ENCODE results near the gene BCL2L15.
A peak's percentile ranks its signal among the peaks of the same experiment; 100 is the strongest.
"Not testable (repeated sequence)": the region's sequence is repeated elsewhere in the genome, so short reads cannot be mapped to it uniquely, and the experiment has no call there.

The BCL2L15 gene

DNA sequence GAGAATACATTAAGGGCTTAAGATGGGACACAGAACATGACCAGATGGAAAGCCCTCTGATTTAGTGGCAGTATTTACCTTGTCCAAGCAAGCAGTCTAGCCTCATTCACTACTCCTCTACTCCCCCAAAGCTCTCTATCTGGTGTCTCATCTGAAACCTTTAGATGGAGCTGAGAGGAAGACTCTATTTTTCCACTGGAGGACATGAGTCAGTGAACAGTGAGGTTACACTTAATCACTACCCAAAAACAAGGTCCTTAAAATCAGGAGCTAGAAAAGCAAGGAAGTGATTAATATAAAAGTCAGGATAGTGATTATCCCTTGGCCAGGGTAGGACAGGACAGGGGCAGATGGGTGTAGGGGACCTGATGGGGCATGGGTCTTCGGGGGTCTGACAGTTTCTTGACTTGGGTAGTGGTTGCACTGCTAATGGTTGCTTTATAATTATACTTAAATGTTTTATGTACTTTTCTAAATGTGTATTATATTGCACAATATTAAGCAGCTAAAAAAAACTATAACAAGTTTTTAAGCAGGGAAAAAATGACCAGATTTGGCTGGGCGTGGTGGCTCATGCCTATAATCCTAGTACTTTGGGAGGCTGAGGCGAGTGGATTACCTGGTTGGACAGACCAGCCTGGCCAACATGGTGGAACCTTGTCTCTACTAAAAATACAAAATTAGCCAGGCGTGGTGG is 18.8 kb downstream of the BCL2L15 start:
- DNase-seq: no peak

DNA sequence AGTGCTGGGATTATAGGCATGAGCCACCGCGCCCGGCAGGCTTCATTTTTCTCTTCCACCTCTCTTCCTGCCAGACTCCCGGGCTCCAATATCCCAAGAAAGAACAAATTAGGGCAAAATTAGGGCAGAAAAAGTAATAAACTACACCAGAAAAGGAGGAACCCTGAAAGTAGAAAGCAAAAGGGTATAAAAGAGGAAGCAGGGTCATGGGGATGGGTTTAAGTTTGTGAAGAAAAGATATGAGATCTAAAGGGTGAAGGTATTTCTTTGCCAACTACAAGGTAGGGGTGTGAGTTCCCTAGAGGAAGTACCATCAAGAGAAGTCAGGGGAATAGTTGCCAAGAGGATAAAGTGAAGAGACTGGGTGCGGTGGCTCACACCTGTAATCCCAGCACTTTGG is 25.7 kb downstream of the BCL2L15 start:
- DNase-seq: no peak

DNA sequence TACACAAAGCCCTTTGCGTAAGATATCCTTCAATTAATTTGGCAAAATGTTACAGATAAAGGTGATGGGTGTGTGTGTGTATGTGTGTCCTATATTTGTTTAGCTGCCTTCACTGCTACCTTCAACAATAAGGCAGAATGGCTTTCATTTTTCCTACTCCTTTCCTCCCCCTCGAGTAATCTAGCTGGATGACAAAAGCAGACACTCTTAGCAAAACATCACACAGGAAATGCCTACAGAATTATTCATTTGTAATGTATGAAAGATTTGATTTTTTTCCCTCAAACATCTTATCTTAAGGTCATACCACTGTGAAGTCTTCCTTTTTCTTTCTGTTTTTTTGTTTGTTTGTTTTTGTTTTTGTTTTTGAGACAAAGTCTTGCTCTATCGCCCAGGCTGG is 26.5 kb downstream of the BCL2L15 start:
- no peak for DNase-seq

DNA sequence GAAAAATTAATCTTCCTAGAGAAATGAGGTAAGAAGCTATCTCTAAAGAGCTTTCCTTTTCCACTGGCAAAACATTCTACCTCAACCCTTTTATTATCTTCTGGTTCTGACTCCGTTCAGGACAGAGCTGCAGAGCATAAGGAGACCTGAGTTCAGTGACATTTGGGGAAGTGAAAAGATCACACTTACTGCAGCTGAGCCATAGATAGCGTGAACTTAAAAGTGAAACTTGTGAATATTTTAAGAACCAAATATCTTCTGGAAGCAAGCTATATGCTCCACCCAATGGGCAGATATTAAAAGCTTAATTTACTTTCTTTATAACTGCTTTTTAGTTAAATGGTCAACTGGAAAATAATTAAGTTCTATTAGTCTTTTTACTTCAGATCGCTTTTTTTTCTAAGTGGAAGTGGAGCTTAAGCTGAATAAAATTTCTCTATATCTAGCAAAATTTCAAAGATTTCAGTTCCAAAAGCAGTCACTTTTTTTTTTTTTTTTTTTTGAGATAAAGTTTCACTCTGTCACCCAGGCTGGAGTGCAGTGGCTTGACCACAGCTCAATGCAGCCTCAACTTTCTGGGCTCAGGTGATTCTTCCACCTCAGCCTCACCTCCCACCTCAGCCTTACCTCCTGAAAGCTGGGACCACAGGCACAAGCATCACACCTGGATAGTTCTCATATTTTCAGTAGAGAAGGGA is 27.8 kb downstream of the BCL2L15 start:
- DNase-seq: no peak

DNA sequence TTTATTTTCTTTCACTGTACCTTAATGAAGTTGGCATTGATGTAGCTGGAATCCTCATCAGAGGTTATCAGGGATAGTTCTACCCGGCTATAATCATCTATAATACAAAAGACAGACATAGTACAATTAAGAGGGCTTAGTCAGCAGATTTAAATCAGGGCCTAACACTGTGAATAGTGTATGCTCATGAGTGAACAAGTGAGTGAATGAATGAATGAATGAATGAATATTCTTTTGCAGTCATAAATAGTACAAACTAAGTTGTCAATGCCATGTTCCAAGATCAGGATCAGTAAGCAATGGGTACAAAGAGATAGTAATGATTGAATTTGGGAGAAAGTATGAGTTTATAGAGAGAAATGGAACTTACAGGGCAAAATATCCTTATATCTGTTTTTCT is 28.4 kb downstream of the BCL2L15 start:
- no peak for DNase-seq

DNA sequence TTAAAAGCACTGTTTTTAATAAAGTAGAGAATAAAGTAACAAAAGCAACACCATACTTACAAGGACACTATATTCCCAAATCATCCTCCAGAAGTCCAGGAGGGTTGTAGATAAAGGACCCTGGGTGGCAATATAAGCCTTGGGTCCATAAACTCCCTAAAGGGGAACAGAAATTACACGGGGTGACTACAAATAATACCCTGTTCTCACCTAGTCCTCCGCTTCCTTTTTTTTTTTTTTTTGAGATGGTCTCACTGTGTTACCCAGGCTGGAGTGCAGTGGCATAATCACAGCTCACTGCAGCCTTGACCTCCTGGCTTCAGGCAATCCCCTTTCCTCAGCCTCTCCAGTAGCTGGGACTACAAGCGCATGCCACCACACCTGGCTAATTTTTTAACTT is 29.0 kb downstream of the BCL2L15 start:
- no peak for DNase-seq

DNA sequence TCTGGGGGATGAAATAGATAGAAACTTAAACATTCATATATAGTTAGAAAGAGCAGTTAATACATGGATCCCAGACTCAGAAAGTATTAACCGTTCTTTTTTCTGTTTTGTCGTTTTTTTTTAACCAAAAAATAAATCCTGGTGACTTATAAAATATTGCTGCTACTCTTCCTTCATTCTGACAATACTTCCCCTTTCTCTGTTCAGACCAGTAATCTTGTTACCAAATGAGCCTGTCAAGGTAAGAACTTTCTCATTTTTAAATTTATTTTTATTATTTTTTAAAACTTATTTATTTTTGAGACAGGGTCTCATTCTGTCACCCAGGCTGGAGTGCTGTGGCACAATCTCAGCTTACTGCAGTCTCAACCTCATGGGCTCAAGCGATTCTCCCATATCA is 29.6 kb downstream of the BCL2L15 start:
- DNase-seq: no peak

DNA sequence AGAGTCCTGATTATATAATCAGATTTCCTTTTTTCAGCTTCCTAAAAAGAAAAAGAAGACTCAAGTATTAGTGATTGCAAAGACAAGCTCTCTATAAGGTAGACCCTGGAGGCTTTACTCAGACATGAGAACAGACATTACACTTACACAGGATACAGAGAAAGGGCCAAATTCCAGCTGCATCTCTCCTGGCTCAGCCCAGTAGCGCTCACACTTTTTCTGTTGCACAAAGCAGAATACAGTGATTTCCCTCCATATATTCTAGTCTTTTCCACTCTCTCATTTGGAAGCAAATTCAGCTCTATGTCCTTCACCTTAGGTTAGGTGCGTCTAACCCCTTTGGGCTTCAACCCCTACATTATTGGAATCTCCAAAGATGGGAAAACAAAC is 31.0 kb downstream of the BCL2L15 start:
- DNase-seq: no peak

DNA sequence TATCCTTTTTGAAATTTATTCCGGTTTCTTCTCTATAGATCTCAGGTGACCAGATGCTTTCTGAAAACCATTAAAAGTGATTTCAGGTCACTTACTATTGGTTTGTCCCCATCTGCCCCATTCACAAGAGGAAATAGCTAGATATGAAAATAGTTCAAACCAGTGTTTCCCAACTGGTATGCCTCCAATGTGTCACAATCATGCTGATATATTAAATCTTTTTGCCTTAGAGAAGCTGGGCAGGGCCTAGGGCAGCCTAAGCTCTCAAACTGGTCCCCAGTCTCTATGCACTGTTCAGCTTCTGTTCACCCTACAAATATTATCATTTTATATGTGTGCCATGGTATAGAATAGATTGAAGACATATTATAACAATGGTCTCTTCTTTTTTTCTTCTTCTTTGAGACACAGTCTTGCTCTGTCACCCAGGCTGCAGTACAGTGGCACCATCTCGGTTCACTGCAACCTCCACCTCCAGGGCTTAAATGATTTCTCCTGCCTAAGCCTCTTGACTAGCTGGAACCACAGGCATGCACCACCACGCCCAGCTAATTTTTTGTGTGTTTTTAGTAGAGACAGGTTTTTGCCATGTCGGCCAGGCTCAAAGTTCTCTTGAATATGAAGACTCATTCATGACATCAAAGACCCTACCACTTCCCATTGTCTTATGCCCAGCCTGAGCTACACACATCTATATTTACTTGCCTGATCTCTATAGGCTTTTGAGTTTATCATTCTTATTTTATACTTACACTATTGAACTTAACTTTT is 31.6 kb downstream of the BCL2L15 start:
- no peak for DNase-seq

DNA sequence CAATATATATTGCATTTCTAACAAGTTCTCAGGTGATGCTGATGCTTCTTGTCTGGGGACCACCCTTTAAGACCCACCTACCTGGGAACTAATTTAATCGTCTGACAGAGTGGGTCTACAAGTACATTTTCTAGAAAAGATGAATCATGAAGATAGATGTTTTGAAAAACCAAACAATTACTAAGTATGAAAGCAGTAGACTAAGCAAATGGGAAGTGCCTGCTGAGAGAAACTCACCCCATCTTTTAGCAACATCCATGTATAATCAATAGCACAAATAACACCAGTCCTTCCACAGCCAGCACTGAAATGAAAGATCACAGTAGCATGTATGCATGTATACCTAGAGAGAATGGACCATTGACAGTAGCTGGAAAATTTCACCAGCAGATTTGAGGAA is 33.1 kb downstream of the BCL2L15 start:
- no peak for DNase-seq

DNA sequence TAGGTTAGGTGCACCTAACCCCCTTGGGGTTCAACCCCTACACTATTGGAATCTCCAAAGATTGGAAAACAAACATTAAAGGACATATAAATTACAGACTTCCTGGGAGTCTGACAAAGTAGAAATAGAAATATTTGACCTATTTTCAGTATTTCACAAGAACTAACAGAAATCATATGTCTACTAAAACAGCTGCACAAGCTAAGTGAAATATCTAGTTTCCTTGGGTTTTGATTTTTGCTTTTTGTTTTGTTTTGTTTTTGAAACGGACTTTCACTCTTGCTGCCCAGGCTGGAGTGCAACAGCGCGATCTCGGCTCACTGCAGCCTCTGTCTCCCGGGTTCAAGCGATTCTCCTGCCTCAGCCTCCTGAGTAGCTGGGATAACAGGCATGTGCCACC is 34.7 kb downstream of the BCL2L15 start:
- not testable (repeated sequence) for DNase-seq

DNA sequence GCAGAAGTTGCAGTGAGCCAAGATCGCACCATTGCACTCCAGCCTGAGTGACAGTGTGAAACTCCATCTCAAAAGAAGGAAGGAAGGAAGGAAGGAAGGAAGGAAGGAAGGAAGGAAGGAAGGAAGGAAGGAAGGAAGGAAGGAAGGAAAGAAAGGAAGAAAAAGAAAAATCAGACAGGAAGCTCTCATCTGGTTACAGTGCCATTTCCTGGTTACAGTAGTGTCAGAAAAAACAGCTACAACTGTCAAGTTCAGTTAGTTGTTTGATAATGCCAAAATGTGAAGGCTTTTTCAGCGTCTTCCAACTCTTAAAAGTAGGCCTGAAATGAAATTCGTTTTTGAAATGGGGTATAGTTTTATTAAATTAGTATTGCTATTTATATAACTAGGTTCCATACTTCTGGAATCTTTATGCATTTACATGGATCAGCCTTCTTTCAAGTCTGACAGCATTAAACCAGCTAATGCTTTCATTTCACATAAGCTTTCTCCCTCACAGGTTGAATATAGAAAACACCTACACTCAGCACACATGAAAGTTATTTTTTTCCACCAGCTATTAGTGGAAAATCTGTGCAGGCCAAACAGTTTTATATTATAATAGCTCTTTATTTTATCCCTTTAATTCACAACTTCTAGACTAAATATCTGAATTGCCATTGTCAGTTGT is 37.1 kb downstream of the BCL2L15 start:
- no peak for DNase-seq

DNA sequence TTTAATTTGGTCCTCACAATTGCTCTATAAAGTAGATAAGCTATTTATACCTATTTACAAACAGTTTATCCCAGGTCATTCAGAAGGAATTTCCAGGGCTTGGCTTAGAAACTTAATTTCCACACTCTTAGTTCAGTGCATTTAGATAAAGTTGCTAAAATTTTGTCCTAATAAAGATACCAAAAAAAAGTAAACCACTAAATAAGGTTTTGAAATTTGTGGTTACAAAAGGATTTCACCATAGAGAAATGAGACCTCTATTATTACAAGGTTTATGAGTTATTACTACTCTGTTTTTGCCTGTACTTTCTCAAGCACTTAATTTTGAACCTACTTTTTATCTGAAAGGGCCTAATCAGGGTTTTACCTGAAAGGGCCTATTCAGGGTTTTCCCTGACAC is 38.3 kb downstream of the BCL2L15 start:
- DNase-seq: no peak

DNA sequence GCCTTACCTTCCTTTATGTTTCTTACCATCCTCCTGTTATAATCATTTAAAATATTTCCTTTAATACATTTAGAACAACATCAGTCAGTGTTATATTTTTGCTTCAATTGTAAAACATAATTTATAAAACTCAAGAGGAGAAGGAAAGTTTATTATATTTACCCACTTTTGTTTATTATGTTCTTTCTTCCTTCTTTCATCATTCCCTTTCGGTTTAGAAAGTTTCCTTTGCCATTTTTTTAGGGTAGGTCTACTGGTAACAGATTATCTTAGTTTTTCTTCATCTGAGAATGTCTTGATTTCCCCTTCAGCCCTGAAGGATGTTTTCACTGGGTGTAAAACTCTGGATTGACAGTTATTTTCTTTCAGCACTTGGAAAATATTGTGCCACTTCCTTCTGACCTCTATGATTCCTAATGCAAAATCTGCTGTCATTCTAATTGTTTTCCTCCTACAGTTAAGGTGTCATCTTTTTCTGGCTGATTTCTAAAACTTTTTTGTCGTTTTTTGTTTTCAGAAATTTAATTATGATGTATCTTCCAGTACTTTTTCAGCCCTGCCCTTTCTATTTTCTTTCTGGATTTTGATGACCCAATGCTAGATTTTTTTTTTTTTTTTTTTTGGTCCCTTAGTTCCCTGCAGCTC is 40.9 kb downstream of the BCL2L15 start:
- no peak for DNase-seq

DNA sequence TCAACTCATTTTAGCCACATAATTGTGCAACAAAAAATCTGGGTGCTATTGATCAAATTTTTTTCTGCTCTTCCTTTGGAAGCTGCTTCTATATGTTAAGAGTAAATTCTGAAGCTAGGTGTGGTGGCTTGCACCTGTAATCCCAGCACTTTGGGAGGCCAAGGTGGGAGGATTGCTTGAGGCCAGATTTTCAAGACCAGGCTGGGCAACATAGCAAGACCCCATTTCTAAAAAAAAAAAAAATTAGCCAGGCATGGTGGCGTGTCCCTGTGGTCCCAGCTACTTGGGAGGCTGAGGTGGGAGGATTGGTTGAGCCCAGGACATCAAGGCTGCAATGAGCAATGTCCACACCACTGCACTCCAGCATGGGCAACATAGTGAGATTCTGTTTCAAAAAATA is 50.8 kb downstream of the BCL2L15 start:
- no peak for DNase-seq

DNA sequence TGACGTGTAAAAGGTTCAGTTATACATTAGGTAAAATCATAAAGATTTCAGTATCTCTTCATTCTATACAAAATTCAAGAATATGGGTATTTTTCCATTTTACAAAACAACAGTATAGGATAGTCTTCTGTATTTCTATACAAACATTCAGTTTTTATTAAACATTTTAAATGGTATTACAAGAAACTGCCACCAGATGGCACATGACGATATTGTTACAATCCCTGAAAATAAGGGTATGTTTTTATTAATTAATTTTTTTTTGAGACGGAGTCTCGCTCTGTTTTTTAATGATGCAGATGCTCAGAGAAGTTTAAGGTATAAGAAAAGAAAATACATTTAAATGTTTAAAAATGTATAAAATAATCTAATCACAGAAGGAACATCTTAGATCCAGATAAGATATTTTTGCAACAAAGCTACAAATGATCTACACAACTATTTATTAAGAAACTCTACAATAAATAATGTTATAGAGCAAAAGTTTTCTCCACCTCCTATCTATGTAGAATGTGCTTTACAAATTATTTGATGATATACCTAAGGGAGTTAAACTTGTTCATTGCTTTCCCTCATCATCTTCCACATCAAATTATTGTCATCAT is 51.6 kb downstream of the BCL2L15 start:
- DNase-seq: peak; percentile 52

DNA sequence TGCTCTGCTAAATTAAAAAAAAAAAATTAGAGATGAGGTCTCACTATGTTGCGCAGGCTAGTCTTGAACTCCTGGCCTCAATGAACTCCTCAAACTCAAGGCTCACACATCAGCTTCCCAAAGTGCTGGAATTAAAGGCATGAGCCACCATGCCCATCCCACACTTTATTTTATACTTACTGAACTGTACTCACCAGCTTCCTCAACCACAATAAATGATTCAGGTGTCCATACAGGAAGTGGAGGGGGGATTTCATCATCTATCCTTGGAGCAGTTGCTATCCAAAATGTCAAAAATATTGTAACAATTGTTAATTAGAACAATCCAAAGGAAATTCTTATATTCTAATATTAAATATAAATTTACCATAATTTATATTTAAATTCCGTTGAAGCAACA is 52.7 kb downstream of the BCL2L15 start:
- no peak for DNase-seq

Data from NCI-H2171 (cell line).